A549 treated with AZD9567 at 1 μM for 4 hours (cell line): ENCODE data around the gene KIF25. TPM values are rescaled to one million over a fixed set of nuclear protein-coding genes. Genes with fewer than 3 reads are reported as not detected.

Experiments
- total RNA-seq: library from RNA; stranded (reverse); fragments of 200-300 nt; extraction: Qiagen RNA extraction; gene quantifications from 5 replicates; pipeline ENCODE4 v1.2.3, GENCODE V29; 2022; ENCODE audit not compliant: insufficient read depth

KIF25 gene, protein sequence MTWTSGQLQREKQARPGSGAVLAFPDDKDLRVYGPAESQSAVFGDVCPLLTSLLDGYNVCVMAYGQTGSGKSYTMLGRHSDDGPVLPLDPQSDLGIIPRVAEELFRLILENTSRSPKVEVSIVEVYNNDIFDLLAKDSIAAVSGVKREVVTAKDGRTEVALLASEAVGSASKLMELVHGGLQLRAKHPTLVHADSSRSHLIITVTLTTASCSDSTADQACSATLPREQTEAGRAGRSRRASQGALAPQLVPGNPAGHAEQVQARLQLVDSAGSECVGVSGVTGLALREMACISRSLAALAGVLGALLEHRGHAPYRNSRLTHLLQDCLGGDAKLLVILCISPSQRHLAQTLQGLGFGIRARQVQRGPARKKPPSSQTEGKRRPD
- 0.08 to 0.16 TPM (median 0.14 TPM) in 3 of 5 replicates, not detected in the others for total RNA-seq

GRCh38 chr6:167997642-167998041 lies at the start of gene KIF25:
TSS of gene KIF25 (plus strand) at chr6:167997671. CDS start at chr6:168029586, 31,915 bp downstream.

DNA sequence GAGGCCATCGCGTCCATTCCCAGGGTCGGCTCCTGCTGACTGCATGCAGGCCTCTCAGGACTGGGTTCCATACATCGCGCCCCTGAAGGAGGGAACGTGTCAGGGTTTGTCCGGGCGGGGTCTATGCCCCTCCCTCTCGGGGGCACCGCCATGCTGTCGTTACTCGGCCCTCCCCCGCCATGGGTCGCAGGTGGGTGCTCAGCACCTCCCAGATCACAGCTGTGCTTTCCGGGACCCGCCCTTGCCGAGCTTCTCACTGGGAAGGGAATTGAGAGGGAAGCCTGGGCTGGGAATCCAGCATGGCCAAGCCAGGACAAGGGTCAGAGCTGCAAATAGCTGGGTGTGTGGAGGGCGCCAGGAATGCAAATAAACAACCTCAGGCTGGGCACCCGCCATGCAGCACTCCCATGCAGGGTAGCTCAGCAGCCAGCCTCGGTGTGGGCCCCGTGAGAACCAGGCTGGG lies 81.5 kb downstream of the KIF25 start, which contains the start of gene FRMD1:
Gene FRMD1 (minus strand): TSS at position 270 of the 463 bp plus-strand sequence. CDS start 118 bp downstream, at position 152.

Other genes with a start within 250 kb of the KIF25 start
- 16.3 to 23.8 TPM (median 21.2 TPM) in 5 replicates for gene AFDN, start 170.8 kb upstream of the KIF25 start, total RNA-seq
- gene FRMD1, start 81.5 kb downstream of the KIF25 start, total RNA-seq: 0.02 to 0.07 TPM (median 0.03 TPM) in 4 of 5 replicates, not detected in the other